ENCODE measurements around the gene TSHZ2. TPM values are rescaled to one million over a fixed set of nuclear protein-coding genes. Genes with fewer than 3 reads are reported as not detected.

The TSHZ2 gene
- total RNA-seq, 4 donors from 2014 or later = 35.6 to 83.5 (median 48.8) TPM

DNA sequence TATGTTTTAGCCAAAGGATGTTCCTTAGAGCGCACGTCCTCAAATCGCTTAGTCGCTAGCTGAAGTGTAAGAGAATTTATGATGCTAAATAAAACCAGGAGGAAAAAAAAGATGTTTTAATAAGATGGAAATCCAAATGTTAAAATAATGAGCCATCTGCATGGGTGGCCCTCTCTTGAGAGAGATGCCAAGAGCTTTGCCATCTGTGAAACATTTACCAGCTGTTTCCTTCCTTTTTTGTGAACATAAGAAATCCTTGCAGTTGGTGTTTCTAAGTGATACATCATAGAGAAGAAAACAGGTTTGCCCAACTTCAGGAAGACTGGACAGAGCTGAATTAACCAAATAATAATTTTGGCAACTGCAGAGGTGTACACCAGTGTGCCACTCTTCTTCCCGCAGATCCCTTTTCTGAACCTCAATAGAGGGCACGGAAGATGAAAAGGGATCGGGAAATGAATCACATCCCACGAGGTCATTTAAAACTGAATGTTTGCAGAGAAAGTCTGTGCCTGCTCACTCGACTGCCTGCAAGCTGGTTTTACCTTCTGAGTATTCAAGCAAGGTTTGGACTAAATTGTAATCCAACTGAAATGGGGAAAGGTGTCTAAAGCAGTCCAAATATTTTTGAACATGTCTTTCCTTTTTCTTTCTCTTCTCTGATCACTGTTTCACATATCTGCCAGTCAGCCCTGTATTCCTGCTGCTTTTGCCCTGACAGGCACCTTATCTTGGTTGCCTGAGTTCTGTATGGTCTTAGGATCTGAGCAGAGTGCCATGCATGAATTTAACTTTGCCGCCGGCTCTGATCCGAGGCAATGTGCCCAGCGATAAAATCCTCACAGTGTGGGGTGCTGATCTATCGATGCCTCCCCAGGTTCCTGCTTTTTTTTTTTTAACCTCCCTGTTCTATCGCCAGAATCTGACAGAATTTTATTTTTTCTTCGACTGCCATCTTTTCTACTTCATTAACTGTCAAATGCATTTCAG is 35.5 kb upstream of the TSHZ2 start:
- TF ChIP-seq, protein P1, sequence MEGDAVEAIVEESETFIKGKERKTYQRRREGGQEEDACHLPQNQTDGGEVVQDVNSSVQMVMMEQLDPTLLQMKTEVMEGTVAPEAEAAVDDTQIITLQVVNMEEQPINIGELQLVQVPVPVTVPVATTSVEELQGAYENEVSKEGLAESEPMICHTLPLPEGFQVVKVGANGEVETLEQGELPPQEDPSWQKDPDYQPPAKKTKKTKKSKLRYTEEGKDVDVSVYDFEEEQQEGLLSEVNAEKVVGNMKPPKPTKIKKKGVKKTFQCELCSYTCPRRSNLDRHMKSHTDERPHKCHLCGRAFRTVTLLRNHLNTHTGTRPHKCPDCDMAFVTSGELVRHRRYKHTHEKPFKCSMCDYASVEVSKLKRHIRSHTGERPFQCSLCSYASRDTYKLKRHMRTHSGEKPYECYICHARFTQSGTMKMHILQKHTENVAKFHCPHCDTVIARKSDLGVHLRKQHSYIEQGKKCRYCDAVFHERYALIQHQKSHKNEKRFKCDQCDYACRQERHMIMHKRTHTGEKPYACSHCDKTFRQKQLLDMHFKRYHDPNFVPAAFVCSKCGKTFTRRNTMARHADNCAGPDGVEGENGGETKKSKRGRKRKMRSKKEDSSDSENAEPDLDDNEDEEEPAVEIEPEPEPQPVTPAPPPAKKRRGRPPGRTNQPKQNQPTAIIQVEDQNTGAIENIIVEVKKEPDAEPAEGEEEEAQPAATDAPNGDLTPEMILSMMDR (IDR thresholded peaks at IDR 0.05) = no peak
- ATAC-seq (ENCODE audit: low FRiP score) (no peak), DNase-seq (ENCODE audit: low spot score) (no peak)

DNA sequence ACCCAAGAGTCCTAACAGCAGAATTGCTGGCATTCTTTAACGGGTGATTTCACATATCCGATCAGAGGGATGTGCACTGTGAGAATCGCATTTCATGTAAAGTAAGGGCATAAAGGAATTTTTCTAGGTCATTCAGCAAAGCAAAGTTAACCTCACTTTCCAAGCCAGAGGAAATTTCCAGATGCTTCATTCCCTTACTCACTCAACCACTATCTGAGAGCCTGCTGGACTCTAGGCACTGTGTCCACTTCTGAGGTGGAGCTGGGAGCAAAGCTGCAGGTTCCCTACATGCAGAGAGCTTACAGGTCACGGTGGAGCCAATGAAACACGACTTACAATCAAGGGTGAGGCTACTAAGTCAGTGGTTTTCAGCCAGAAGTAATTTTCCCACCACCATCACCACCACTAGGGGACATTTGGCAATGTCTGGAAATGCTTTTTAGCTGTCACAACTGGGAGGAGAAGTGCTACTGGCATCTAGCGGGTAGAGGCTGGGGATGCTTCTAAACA is 34.5 kb upstream of the TSHZ2 start:
- TF ChIP-seq, protein P1 (IDR thresholded peaks at IDR 0.05) = no peak
- ATAC-seq (ENCODE audit: low FRiP score) (no peak), DNase-seq (ENCODE audit: low spot score) (no peak)

DNA sequence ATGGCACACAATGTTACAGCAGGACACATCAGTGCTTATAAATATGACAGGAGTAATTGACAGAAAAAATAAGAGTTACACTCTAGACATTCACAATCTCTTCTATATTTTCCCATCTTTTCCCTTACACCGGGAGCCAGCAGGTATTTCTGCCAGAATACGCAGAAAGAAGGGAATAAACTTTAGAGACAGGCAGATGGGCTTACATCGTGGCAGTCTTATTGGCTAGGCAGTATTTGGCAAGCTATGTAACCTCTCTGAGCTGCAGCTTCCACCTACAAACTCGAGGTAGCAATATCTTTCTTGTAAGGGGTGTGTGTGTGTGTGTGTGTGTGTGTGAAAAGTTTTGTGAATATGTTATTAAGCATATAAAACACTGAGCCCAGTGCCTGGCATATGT is 33.0 kb upstream of the TSHZ2 start:
- DNase-seq (ENCODE audit: low spot score) = no peak
- TF ChIP-seq, protein P1 (IDR thresholded peaks at IDR 0.05) = no peak
- no peak for ATAC-seq (ENCODE audit: low FRiP score)

DNA sequence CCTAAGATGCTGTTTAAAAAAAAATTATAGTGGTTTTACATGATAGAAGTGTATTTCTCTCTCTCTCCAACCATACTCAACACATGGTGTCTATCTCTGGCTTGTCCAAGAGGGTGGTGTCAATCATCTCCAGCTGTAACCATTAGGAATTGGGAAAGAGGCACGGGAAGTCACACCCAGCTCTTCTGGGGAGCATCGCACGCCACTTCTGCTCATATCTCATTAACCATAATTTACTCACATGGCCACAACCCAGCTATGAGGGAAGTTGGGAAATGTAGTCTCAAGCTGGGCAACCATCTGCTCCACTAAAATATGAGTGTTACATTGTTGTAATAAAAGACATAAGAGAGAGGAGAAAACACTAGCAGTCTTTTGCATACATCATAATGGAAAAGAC is 30.4 kb upstream of the TSHZ2 start:
- DNase-seq (ENCODE audit: low spot score) = no peak
- no peak for ATAC-seq (ENCODE audit: low FRiP score)

DNA sequence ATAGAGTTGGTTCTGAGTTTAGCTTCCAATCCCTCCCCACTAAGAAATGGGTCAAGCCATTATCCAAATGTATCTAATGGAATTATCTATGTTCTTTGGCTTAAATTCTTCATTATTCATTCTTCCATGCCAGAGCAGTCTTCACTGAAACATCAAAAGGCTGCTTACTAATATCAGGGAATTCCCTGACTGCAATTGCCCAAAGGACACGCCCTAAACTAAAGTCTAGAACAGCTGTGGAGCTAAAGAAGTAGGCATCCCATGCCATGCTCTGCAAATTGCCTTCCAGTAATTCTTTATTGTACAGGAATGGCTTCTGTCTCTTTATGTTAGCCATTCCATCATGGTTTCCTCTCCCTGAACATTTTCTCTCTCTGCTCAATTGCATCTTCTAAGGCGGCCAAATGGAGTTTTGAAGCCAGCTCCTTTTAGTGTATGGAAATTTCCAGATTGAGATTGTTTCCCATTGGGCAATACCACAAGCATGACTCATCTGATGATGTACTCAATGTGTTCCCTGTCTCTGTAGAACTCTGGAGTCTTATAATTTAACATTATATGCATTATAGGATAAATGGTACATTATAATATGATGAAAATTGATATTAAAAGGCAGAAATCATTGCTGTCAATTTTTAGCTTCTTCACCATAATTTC is 28.8 kb upstream of the TSHZ2 start:
- peak; percentile 76 for ATAC-seq (ENCODE audit: low FRiP score)
- TF ChIP-seq, protein P1 (IDR thresholded peaks at IDR 0.05) = no peak
- DNase-seq (ENCODE audit: low spot score) = no peak

More for the DNA sequence above, 30.4 kb upstream of the TSHZ2 start:
- TF ChIP-seq, protein P1 (IDR thresholded peaks at IDR 0.05) = no peak

DNA sequence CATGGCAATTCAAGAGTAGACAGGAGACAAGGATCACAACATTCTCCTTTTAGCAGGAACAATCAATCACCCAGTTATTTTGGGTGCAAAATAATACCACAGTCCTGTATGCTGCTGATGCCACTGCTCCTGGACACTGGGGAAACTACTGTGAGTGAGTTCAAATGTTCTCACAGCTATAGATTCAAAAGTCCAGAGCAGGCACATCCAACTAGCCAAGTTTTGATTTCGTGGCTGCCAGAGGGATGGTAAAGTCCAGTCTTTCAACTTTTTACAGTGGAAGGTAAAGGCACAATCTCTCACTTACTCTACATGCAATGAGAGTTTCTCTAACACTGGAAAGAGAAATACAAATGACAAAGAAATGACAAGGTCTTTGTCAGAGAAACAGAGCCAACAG is 26.9 kb upstream of the TSHZ2 start:
- TF ChIP-seq, protein P1 (IDR thresholded peaks at IDR 0.05) = no peak
- ATAC-seq (ENCODE audit: low FRiP score) = no peak

More for the DNA sequence above, 26.9 kb upstream of the TSHZ2 start:
- DNase-seq (ENCODE audit: low spot score) = no peak
